Suppressor macrophage treated with lipopolysaccharide for 4 hours (primary cell): Measurements from ENCODE around the gene CARMIL1.

Experiments used
- DNase-seq: peaks from one replicate; pipeline ENCODE4 v3.0.0-alpha.2; 2020

CARMIL1 gene

GRCh38 chr6:25340431-25341202, 61.4 kb downstream of the CARMIL1 start:
- no peak for DNase-seq

GRCh38 chr6:25341203-25341552, 62.0 kb downstream of the CARMIL1 start:
- no peak for DNase-seq

- no peak for DNase-seq
Observed at GRCh38 chr6:25341923-25342619, 62.9 kb downstream of the CARMIL1 start.

- DNase-seq, result no peak
Observed at GRCh38 chr6:25342802-25343201, 63.6 kb downstream of the CARMIL1 start.

- DNase-seq, result no peak
Observed at GRCh38 chr6:25343984-25344383, 64.8 kb downstream of the CARMIL1 start.

GRCh38 chr6:25344827-25345226, 65.7 kb downstream of the CARMIL1 start:
- DNase-seq, result no peak

GRCh38 chr6:25346064-25346463, 66.9 kb downstream of the CARMIL1 start:
- DNase-seq, result no peak

- DNase-seq, result no peak
Observed at GRCh38 chr6:25350573-25350972, 71.4 kb downstream of the CARMIL1 start.

- no peak for DNase-seq
Observed at GRCh38 chr6:25351485-25351884, 72.3 kb downstream of the CARMIL1 start.

GRCh38 chr6:25352285-25352684, 73.1 kb downstream of the CARMIL1 start:
- no peak for DNase-seq

GRCh38 chr6:25354078-25354932, 75.1 kb downstream of the CARMIL1 start:
- DNase-seq, result no peak

GRCh38 chr6:25359191-25359861, 80.2 kb downstream of the CARMIL1 start:
- DNase-seq, result no peak

GRCh38 chr6:25359891-25360290, 80.7 kb downstream of the CARMIL1 start:
- no peak for DNase-seq

GRCh38 chr6:25360621-25361020, 81.4 kb downstream of the CARMIL1 start:
- no peak for DNase-seq

- DNase-seq, result peak; percentile 23
Observed at GRCh38 chr6:25363427-25363826, 84.3 kb downstream of the CARMIL1 start.

- DNase-seq, result no peak
Observed at GRCh38 chr6:25365154-25365553, 86.0 kb downstream of the CARMIL1 start.

GRCh38 chr6:25366903-25367545, 87.8 kb downstream of the CARMIL1 start:
- DNase-seq, result no peak

GRCh38 chr6:25369036-25369432, 89.9 kb downstream of the CARMIL1 start:
- DNase-seq, result no peak

GRCh38 chr6:25369433-25370177, 90.4 kb downstream of the CARMIL1 start:
- DNase-seq, result no peak

GRCh38 chr6:25370178-25371036, 91.2 kb downstream of the CARMIL1 start:
- no peak for DNase-seq

- DNase-seq, result no peak
Observed at GRCh38 chr6:25371037-25371347, 91.8 kb downstream of the CARMIL1 start.
